NCI-H2196 treated with DMSO at 0.1 percent for 48 hours (cell line): ENCODE measurements around the gene ZKSCAN8.

ENCODE experiments used
- DNase-seq: peaks from one replicate; lab custom pipeline; 2025; ENCODE audit not compliant: unreplicated experiment; lab: John Stamatoyannopoulos, UW

Gene ZKSCAN8

GRCh38 chr6:28139860-28140543, 1.7 kb upstream of the ZKSCAN8 start:
- no peak for DNase-seq

- DNase-seq, result no peak
Observed at GRCh38 chr6:28140616-28141015, 1.1 kb upstream of the ZKSCAN8 start.

GRCh38 chr6:28142446-28142845, 763 bp downstream of the ZKSCAN8 start:
- DNase-seq, result no peak

DNA sequence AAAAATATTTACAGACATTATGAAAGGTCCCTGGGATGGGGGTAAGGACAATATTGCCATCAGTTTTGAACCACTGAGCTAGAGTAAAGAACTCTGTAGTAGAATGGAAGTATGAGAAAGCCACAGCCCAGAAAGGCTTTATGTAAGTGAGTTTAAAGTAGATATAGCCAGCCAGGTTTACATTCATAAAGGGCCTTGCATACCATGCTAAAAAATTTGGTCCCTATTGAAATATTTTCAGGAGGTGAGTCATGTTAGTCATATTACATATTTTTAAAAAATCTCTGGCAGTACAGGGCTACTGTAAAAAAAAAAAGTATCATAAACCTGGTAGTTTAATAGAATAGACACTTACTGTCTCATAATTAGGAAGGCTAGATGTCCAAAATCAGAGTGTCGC, 3.5 kb downstream of the ZKSCAN8 start:
- DNase-seq, result no peak

GRCh38 chr6:28152531-28152930, 10.8 kb downstream of the ZKSCAN8 start:
- DNase-seq, result no peak

GRCh38 chr6:28153546-28153945, 11.9 kb downstream of the ZKSCAN8 start:
- DNase-seq, result no peak

- no peak for DNase-seq
Observed at GRCh38 chr6:28154357-28154756, 12.7 kb downstream of the ZKSCAN8 start.

DNA sequence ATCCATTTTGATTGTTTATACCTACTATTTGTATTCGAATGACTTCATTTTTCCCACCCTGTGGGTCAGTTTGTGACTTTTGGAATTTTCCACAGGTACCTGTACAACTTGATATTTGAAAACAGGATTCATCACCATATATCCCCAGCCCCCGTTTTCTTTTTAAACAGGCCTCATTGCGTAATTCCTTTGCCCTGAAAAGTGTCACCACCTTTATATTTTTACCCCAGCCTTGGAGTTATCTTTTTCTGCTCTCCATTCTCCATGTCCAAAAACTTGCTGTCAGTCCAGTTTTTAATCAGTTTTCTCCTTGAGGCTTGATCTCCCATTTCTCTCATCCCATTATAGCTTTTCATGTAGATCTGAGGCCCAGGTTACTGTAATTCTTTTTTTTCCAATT, 16.6 kb downstream of the ZKSCAN8 start:
- DNase-seq, result no peak

- no peak for DNase-seq
Observed at GRCh38 chr6:28159029-28159607, 17.4 kb downstream of the ZKSCAN8 start.

- DNase-seq, result no peak
Observed at GRCh38 chr6:28160233-28160632, 18.6 kb downstream of the ZKSCAN8 start.

DNA sequence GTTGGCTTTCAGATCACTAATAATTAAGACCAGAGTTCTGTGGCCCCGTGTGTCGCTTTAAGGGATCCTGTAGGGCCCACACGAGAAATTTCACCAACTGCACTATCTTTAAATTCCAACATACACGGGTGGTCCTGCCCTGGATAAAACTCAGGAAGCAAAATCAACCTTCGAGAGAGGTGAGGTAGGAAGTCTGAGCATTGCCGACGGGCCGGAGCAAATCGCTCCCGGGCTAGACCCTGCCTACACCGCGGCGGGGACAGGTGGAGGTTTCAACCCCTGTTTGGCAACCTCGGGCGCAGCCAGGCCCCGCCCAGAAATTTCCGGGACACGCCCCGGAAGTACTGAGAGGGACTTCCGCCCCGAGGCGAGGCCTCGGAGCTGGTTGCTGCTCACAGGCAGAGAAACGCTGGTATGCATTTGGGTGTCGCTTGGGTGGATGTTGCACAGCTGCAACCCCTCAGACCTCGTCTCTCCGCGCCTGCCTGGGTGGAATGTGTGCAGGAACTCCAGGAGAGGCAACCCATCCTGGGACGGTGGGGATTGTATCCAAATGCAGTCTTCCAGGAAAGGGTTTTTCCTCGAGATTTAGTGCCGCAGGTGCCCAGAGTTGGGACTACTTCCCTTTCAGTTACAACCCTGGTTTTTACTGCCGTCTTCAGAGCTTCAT, 19.9 kb downstream of the ZKSCAN8 start:
- no peak for DNase-seq

DNA sequence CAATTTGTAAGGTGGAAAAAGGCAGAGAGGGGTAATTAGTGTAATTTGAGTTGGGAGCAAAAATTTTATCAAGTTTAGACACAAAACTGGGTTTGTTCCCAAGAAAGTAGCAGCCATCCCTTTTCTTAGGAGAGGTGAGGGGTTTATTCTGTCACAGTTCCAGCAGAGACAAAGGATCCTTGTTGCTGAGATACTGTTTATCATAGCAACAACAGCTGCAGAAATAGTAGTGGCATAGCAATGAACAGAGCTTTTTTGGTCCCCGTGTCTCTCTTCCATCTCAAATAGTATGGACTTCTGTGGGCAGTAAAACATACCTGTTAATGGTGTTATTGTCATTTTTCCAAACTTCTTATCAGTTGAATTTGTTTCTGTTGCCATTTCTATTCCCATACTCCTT, 23.9 kb downstream of the ZKSCAN8 start:
- DNase-seq, result no peak

- DNase-seq, result no peak
Observed at GRCh38 chr6:28167068-28167467, 25.4 kb downstream of the ZKSCAN8 start.

DNA sequence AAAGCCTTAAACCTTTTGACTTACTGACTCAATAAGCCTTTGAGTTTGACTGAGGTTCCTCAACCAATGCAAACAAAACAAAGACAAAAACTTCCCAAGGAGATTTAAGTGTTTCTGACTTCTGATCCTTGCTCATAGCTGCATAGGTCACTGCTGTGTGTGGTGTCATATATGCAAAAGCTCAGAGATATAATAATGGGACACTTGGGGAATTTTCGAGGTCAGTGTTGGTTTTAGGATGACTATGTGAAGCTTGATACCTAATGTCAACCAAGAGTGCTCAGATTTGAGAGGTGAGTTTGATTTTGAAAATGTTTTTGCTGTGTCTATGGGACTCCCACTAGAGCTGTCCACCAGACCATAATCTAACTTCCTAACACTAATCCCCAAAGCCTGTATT, 26.2 kb downstream of the ZKSCAN8 start:
- no peak for DNase-seq

DNA sequence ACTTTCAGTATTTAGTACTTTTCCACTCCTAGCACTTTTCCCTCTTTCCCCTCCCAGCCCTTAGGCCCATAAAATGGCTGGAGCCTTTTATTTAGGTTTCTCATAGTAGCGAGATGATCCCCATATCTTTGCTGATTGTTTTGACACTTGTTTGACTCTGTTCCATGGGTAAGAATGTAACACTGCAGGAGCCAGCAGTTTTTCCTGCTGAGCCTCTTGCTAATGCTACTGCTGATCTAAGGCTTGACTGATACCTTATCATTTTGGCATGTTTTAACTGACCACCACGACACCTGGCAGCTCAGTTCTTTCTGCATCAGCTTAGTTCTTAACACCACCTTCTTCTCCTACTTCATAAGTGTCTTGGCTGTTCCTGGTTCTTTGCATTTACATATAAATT, 29.6 kb downstream of the ZKSCAN8 start:
- DNase-seq, result no peak

- DNase-seq, result no peak
Observed at GRCh38 chr6:28172006-28172405, 30.3 kb downstream of the ZKSCAN8 start.

DNA sequence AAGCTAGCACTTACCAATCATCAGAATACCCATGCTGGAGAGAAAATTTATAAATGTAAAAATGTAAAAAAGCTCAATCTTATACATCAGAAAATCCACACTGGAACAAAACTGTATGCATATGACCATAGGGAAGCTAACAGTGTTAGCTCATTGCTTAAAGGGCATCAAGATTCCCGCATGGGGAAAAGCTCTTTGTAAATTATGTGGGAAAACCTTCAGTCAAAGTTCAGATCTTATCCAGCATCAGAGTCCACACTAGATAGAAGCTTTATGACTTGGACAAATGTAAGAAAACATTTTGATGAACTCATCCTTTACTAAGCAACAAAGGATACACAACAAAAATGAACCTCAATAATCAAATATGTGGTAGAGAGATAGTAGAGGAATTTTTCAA, 34.7 kb downstream of the ZKSCAN8 start:
- no peak for DNase-seq

- DNase-seq, result no peak
Observed at GRCh38 chr6:28182255-28182654, 40.6 kb downstream of the ZKSCAN8 start.

- no peak for DNase-seq
Observed at GRCh38 chr6:28188111-28188979, 46.7 kb downstream of the ZKSCAN8 start.

DNA sequence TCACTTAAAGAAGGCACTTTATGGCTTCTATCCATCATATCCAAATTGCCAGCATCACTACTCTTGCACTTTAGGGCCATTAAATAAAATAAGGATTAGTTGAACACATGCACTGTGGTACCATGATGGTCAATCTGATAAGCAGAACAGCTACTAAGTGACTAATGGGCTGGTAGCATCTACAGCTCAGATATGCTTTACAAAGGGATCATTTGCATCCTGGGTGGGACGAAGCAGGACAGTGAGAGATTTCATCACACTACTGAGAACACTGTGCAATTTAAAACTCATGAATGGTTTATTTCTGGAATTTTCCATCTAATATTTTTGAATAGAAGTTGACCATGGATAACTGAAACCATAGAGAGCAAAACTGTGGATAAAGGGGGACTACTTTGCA, 58.3 kb downstream of the ZKSCAN8 start:
- no peak for DNase-seq

DNA sequence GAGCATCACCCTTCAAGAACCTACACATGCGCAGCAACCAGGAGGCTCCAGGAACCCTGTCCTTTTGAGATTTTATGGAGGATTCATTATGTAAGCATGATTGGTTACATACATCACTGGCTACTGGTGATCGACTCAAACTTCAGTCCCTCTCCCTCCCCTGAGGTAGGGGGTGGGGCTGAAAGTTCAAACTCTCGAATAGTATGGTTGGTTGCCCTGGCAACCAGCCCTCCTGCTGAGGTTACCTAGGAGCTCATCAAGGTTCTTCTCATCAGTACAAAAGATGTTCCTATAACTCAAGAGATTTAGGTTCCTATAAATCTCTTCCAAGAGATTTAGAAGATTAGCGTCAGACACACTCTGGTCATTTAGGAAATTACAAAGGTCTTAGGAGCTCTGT, 61.5 kb downstream of the ZKSCAN8 start:
- DNase-seq, result no peak

DNA sequence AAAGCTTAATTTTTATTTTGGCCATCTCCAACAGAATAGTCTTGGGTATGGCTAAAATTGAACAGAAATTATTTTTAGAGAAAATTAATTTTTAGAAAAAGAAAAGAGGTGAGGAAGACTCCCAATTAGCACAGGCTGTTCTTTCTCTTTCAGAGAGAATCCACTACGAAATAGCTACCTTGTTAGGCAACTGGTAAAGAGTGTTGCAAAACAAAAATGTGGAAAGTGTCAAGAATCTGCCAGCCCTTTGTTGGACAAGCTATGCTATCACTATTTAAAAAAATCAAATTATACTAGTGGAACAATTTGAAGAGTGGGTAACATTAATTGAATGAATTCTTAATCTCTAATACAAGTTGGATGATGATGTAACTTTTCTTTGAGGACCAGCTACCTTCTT, 64.2 kb downstream of the ZKSCAN8 start:
- DNase-seq, result no peak
